ENCODE results near the gene AMDHD2. TPM values are rescaled to one million over a fixed set of nuclear protein-coding genes. Genes with fewer than 3 reads are reported as not detected.

AMDHD2 gene
- total RNA-seq, 1 donor = 94.8 TPM

GRCh38 chr16:2495041-2495440 lies 25.1 kb upstream of the AMDHD2 start:
- H3K4me1 ChIP-seq (ENCODE audit: insufficient read depth, low read length) = peaks cover 10% of the 10 kb centered on the region
- no peaks in the 10 kb centered on the region for H3K9me3 ChIP-seq (ENCODE audit: low read depth, low read length)
- H2AFZ ChIP-seq (ENCODE audit: low read length) = no peak overlapping the region
- H3K27ac ChIP-seq (ENCODE audit: low read depth, low read length) = no peak overlapping the region
- no peak overlapping the region for H3K4me2 ChIP-seq (ENCODE audit: insufficient read depth, low read length)
- TF ChIP-seq, protein P1, sequence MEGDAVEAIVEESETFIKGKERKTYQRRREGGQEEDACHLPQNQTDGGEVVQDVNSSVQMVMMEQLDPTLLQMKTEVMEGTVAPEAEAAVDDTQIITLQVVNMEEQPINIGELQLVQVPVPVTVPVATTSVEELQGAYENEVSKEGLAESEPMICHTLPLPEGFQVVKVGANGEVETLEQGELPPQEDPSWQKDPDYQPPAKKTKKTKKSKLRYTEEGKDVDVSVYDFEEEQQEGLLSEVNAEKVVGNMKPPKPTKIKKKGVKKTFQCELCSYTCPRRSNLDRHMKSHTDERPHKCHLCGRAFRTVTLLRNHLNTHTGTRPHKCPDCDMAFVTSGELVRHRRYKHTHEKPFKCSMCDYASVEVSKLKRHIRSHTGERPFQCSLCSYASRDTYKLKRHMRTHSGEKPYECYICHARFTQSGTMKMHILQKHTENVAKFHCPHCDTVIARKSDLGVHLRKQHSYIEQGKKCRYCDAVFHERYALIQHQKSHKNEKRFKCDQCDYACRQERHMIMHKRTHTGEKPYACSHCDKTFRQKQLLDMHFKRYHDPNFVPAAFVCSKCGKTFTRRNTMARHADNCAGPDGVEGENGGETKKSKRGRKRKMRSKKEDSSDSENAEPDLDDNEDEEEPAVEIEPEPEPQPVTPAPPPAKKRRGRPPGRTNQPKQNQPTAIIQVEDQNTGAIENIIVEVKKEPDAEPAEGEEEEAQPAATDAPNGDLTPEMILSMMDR (IDR thresholded peaks at IDR 0.05; ENCODE audit: extremely low read depth, low read depth, low read length) = no peak
- H3K4me3 ChIP-seq (ENCODE audit: insufficient read depth, low read length) = no peak overlapping the region
- H3K79me2 ChIP-seq (ENCODE audit: insufficient read depth, low read length) = peaks cover 11% of the 10 kb centered on the region
- DNase-seq (ENCODE audit: insufficient read length, low spot score, missing footprints) = no peak
- peaks cover 15% of the 10 kb centered on the region for H3K36me3 ChIP-seq (ENCODE audit: insufficient read depth, low read length)
- H4K20me1 ChIP-seq (ENCODE audit: insufficient read depth, low read length) = peaks cover 18% of the 10 kb centered on the region
- no peaks in the 10 kb centered on the region for H3K27me3 ChIP-seq (ENCODE audit: insufficient read depth, low read length)

DNA sequence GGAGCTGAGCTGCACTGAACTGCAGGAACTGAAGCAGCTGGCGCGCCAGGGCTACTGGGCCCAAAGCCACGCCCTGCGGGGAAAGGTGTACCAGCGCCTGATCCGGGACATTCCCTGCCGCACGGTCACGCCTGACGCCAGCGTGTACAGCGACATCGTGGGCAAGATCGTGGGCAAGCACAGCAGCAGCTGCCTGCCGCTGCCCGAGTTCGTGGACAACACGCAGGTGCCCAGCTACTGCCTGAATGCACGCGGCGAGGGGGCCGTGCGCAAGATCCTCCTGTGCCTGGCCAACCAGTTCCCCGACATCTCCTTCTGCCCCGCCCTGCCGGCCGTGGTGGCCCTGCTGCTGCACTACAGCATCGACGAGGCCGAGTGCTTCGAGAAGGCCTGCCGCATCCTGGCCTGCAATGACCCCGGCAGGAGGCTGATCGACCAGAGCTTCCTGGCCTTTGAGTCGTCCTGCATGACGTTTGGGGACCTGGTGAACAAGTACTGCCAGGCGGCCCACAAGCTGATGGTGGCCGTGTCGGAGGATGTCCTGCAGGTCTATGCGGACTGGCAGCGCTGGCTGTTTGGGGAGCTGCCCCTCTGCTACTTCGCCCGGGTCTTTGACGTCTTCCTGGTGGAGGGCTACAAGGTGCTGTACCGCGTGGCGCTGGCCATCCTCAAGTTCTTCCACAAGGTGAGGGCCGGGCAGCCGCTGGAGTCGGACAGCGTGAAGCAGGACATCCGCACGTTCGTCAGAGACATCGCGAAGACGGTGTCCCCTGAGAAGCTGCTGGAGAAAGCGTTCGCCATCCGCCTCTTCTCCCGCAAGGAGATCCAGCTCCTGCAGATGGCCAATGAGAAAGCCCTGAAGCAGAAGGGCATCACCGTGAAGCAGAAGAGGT lies 23.7 kb upstream of the AMDHD2 start:
- peaks cover 2% of the 10 kb centered on the region for H3K79me2 ChIP-seq (ENCODE audit: insufficient read depth, low read length)
- peaks cover 21% of the 10 kb centered on the region for H4K20me1 ChIP-seq (ENCODE audit: insufficient read depth, low read length)
- H3K4me1 ChIP-seq (ENCODE audit: insufficient read depth, low read length) = peaks cover 10% of the 10 kb centered on the region
- DNase-seq (ENCODE audit: insufficient read length, low spot score, missing footprints) = peak; percentile 73
- H3K27me3 ChIP-seq (ENCODE audit: insufficient read depth, low read length) = no peaks in the 10 kb centered on the region
- peaks cover 11% of the 10 kb centered on the region for H3K36me3 ChIP-seq (ENCODE audit: insufficient read depth, low read length)
- H3K27ac ChIP-seq (ENCODE audit: low read depth, low read length) = no peak overlapping the region
- H3K4me3 ChIP-seq (ENCODE audit: insufficient read depth, low read length) = no peak overlapping the region
- no peak overlapping the region for H2AFZ ChIP-seq (ENCODE audit: low read length)
- TF ChIP-seq, protein P1 (IDR thresholded peaks at IDR 0.05; ENCODE audit: extremely low read depth, low read depth, low read length) = no peak
- no peak overlapping the region for H3K4me2 ChIP-seq (ENCODE audit: insufficient read depth, low read length)
- H3K9me3 ChIP-seq (ENCODE audit: low read depth, low read length) = no peaks in the 10 kb centered on the region

GRCh38 chr16:2497116-2497630 lies 23.0 kb upstream of the AMDHD2 start:
- peaks cover 10% of the 10 kb centered on the region for H3K4me1 ChIP-seq (ENCODE audit: insufficient read depth, low read length)
- DNase-seq (ENCODE audit: insufficient read length, low spot score, missing footprints) = peak; percentile 89
- H3K79me2 ChIP-seq (ENCODE audit: insufficient read depth, low read length) = no peaks in the 10 kb centered on the region
- H2AFZ ChIP-seq (ENCODE audit: low read length) = peak overlapping the region; percentile 29
- H3K4me3 ChIP-seq (ENCODE audit: insufficient read depth, low read length) = no peak overlapping the region
- H3K27ac ChIP-seq (ENCODE audit: low read depth, low read length) = no peak overlapping the region
- no peaks in the 10 kb centered on the region for H3K9me3 ChIP-seq (ENCODE audit: low read depth, low read length)
- peaks cover 15% of the 10 kb centered on the region for H3K36me3 ChIP-seq (ENCODE audit: insufficient read depth, low read length)
- TF ChIP-seq, protein P1 (IDR thresholded peaks at IDR 0.05; ENCODE audit: extremely low read depth, low read depth, low read length) = no peak
- H3K27me3 ChIP-seq (ENCODE audit: insufficient read depth, low read length) = no peaks in the 10 kb centered on the region
- peaks cover 28% of the 10 kb centered on the region for H4K20me1 ChIP-seq (ENCODE audit: insufficient read depth, low read length)
- no peak overlapping the region for H3K4me2 ChIP-seq (ENCODE audit: insufficient read depth, low read length)

Measured in osteoblast (primary cell).